NCI-H748 (cell line): ENCODE data around the gene MED13L.

Experiments
- DNase-seq: peaks from one replicate; lab custom pipeline; 2025; ENCODE audit not compliant: unreplicated experiment; lab: John Stamatoyannopoulos, UW

Gene MED13L

GRCh38 chr12:116157845-116158267, 119.6 kb downstream of the MED13L start:
- DNase-seq, result peak; percentile 75

GRCh38 chr12:116156614-116157013, 120.9 kb downstream of the MED13L start:
- no peak for DNase-seq

- no peak for DNase-seq
Observed at GRCh38 chr12:116155383-116155782, 122.1 kb downstream of the MED13L start.

GRCh38 chr12:116153983-116154382, 123.5 kb downstream of the MED13L start:
- DNase-seq, result no peak

- DNase-seq, result no peak
Observed at GRCh38 chr12:116153113-116153512, 124.4 kb downstream of the MED13L start.

GRCh38 chr12:116152268-116152667, 125.2 kb downstream of the MED13L start:
- DNase-seq, result no peak

- no peak for DNase-seq
Observed at GRCh38 chr12:116150452-116150851, 127.0 kb downstream of the MED13L start.

GRCh38 chr12:116150001-116150400, 127.5 kb downstream of the MED13L start:
- DNase-seq, result no peak

- DNase-seq, result no peak
Observed at GRCh38 chr12:116148844-116149243, 128.6 kb downstream of the MED13L start.

- DNase-seq, result no peak
Observed at GRCh38 chr12:116146386-116146785, 131.1 kb downstream of the MED13L start.

GRCh38 chr12:116145451-116145850, 132.0 kb downstream of the MED13L start:
- DNase-seq, result no peak

- DNase-seq, result no peak
Observed at GRCh38 chr12:116144384-116144783, 133.1 kb downstream of the MED13L start.

GRCh38 chr12:116143909-116144308, 133.6 kb downstream of the MED13L start:
- DNase-seq, result no peak

GRCh38 chr12:116142936-116143898, 134.3 kb downstream of the MED13L start:
- DNase-seq, result no peak

GRCh38 chr12:116141833-116142162, 135.7 kb downstream of the MED13L start:
- no peak for DNase-seq

GRCh38 chr12:116141110-116141832, 136.2 kb downstream of the MED13L start:
- DNase-seq, result no peak

- no peak for DNase-seq
Observed at GRCh38 chr12:116140529-116140928, 137.0 kb downstream of the MED13L start.

GRCh38 chr12:116138781-116139180, 138.7 kb downstream of the MED13L start:
- DNase-seq, result no peak

GRCh38 chr12:116138364-116138763, 139.1 kb downstream of the MED13L start:
- no peak for DNase-seq

- DNase-seq, result no peak
Observed at GRCh38 chr12:116137318-116137717, 140.2 kb downstream of the MED13L start.

- DNase-seq, result no peak
Observed at GRCh38 chr12:116136340-116136739, 141.2 kb downstream of the MED13L start.
